B cell (primary cell): ENCODE results near the gene ARHGAP15. TPM values are rescaled to one million over a fixed set of nuclear protein-coding genes. Genes with fewer than 3 reads are reported as not detected.

Source experiments
- ATAC-seq: fragments of 200-7000 bp; cut with Tn5 transposase; one replicate; pipeline ENCODE4 v1.10.0; 2021; ENCODE audit warnings: low read depth, mild to moderate bottlenecking, moderate number of reproducible peaks, moderate library complexity
- CTCF ChIA-PET: fragments of 350-600 bp; sonication (Branson Sonifier 250); formaldehyde crosslinking; loops from one replicate; lab custom pipeline; 2021; ENCODE audit warnings: antibody characterized with exemption, inconsistent platforms; lab: Charles Lee
- POLR2A ChIA-PET: fragments of 350-600 bp; sonication (Branson Sonifier 250); formaldehyde crosslinking; loops from one replicate; lab custom pipeline; 2021; ENCODE audit warnings: antibody characterized with exemption; lab: Charles Lee
- DNase-seq: peaks from one replicate; pipeline ENCODE4 v3.0.0; 2013
- H2AFZ ChIP-seq: 2 replicates; pipeline ENCODE4 v1.6.1; 2012; ENCODE audit warnings: mild to moderate bottlenecking, low read depth, low read length; ENCODE audit not compliant: insufficient read depth, poor library complexity, severe bottlenecking
- H3K27ac ChIP-seq, 2 donors: 1 replicate in 1 of 2; 2 replicates in 1 of 2; pipeline ENCODE4 v1.5.1; 2012 to 2013; ENCODE audit warnings: low read length in 2 of 2, mild to moderate bottlenecking in 2 of 2, moderate library complexity in 1 of 2
- H3K27me3 ChIP-seq, 4 experiments: fragments of 200-600 bp in 1 of 4; sonication (generic) in 1 of 4; replicated peaks in 1 of 4; 1 replicate in 2 of 4; 2 replicates in 2 of 4; pipeline versions ENCODE4 v1.6.1 to v1.7.0; 2013 to 2016; ENCODE audit warnings: low read length in 3 of 4, mild to moderate bottlenecking in 2 of 4, mixed read lengths in 1 of 4, moderate library complexity in 1 of 4; ENCODE audit not compliant: insufficient read depth in 4 of 4, control insufficient read depth in 3 of 4; ENCODE audit errors: control extremely low read depth in 1 of 4
- H3K36me3 ChIP-seq, 2 experiments: replicated peaks in 1 of 2; 1 replicate in 1 of 2; 2 replicates in 1 of 2; pipeline versions ENCODE4 v1.6.1 to v1.7.1; 2013; ENCODE audit warnings: low read length in 1 of 2; ENCODE audit not compliant: insufficient read depth in 2 of 2, control insufficient read depth in 1 of 2; ENCODE audit errors: control extremely low read depth in 1 of 2, extremely low read depth in 1 of 2
- H3K4me1 ChIP-seq, 2 donors: fragments of 200-600 bp in 1 of 2; sonication (generic) in 1 of 2; 1 replicate in 1 of 2; 2 replicates in 1 of 2; pipeline versions ENCODE4 v1.5.1 to v1.6.1; 2013 to 2017; ENCODE audit warnings: low read length in 2 of 2; ENCODE audit not compliant: control insufficient read depth in 2 of 2, insufficient read depth in 2 of 2
- H3K4me2 ChIP-seq: replicated peaks from 2 replicates; pipeline ENCODE3; 2012; ENCODE audit warnings: mild to moderate bottlenecking, low read depth, low read length; ENCODE audit not compliant: poor library complexity, severe bottlenecking
- H3K4me3 ChIP-seq, 5 experiments: fragments of 200-600 bp in 1 of 5; sonication (generic) in 1 of 5; 1 replicate in 3 of 5; 2 replicates in 2 of 5; pipeline versions ENCODE4 v1.5.1 to v1.7.0; 2011 to 2016; ENCODE audit warnings: low read length in 4 of 5, mild to moderate bottlenecking in 4 of 5, low read depth in 2 of 5, control low read depth in 1 of 5, moderate library complexity in 1 of 5; ENCODE audit not compliant: insufficient read depth in 1 of 5; ENCODE audit errors: control extremely low read depth in 1 of 5, extremely low read depth in 1 of 5
- H3K79me2 ChIP-seq: fragments of 200-600 bp; sonication (generic); one replicate; pipeline ENCODE4 v1.6.0; 2016; ENCODE audit warnings: low read length; ENCODE audit not compliant: control insufficient read depth, insufficient read depth
- H3K9ac ChIP-seq: fragments of 200-600 bp; sonication (generic); 2 replicates; pipeline ENCODE4 v1.6.1; 2017; ENCODE audit warnings: mild to moderate bottlenecking, low read length, moderate library complexity
- H3K9me3 ChIP-seq, 3 donors: one replicate each; pipeline versions ENCODE4 v1.6.1 to v1.7.1; 2013; ENCODE audit warnings: low read length in 2 of 3; ENCODE audit not compliant: control insufficient read depth in 2 of 3, insufficient read depth in 1 of 3; ENCODE audit errors: control extremely low read depth in 1 of 3
- H4K20me1 ChIP-seq: 2 replicates; pipeline ENCODE4 v1.6.0; 2012; ENCODE audit warnings: mild to moderate bottlenecking, low read length; ENCODE audit not compliant: insufficient read depth, control insufficient read depth, poor library complexity, severe bottlenecking
- H3K27ac Mint-ChIP-seq: one replicate; pipeline ENCODE4 v1.8.0; 2021; ENCODE audit warnings: mixed read lengths
- H3K27me3 Mint-ChIP-seq: one replicate; pipeline ENCODE4 v1.8.0; 2021; ENCODE audit warnings: mixed read lengths
- H3K4me1 Mint-ChIP-seq: one replicate; pipeline ENCODE4 v1.8.0; 2021; ENCODE audit warnings: mixed read lengths
- H3K4me3 Mint-ChIP-seq: one replicate; pipeline ENCODE4 v1.8.0; 2021; ENCODE audit warnings: mixed read lengths
- H3K9me3 Mint-ChIP-seq: one replicate; pipeline ENCODE4 v1.8.0; 2022; ENCODE audit warnings: mixed read lengths; ENCODE audit not compliant: insufficient read depth
- EZH2 ChIP-seq: IDR thresholded peaks from 2 replicates; pipeline ENCODE4 v1.6.1; 2012; ENCODE audit warnings: borderline replicate concordance, low read depth, mild to moderate bottlenecking, moderate library complexity, low read length; ENCODE audit not compliant: insufficient read depth, poor library complexity, severe bottlenecking
- whole genome bisulfite sequencing: methylation state at CpG from one replicate; pipeline ENCODE4 v1.1.5; 2013; ENCODE audit warnings: missing lambda C conversion rate; ENCODE audit not compliant: insufficient coverage; 5-methylcytosine and 5-hydroxymethylcytosine counted together
- intact Hi-C: fragments of 100-400 bp; cut with micrococcal nuclease; formaldehyde crosslinking; loops from one replicate; pipeline ENCODE4 v1.10.0; 2022
- polyA plus RNA-seq: library from polyadenylated mRNA; depleted of rRNA; stranded (reverse); fragments of >200 nt; gene quantifications from 2 replicates; pipeline ENCODE4 v1.2.3, GENCODE V29; 2012
- total RNA-seq, 2 donors: library from RNA; stranded (reverse); fragments of 120-200 nt in 1 of 2; gene quantifications; 1 replicate in 1 of 2; 2 replicates in 1 of 2; pipeline versions ENCODE4 v1.2.3 to v1.2.4, GENCODE V29; 2013 to 2022
- TF ChIP-seq, protein P1 (sequence below): fragments of 200-600 bp; IDR thresholded peaks from one replicate; pipeline ENCODE4 v1.8.0; 2022; ENCODE audit warnings: antibody characterized with exemption, mild to moderate bottlenecking

The ARHGAP15 gene
- total and polyA plus RNA-seq, 2 donors (not counting 1 experiment from before 2014, with no cell fraction given) = 58.6 to 187 TPM

DNA sequence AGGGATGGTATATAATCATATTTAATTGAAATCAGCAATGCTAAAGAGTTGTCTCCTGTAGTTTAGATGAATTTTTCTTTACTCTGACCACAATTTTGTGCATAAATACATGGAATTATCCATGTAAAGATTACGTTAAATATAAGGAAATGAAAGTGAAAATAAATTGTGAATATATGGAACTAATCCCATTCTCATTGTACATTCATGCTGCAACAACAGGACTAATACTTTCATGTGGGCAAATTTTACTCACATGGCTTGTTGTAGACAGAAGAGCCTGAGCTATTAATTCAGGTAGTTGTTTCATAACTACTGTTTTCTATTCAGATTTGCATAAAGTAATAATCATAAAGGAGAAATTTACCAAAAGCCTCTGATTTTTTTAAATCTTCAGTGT, 357.8 kb downstream of the ARHGAP15 start:
- TF ChIP-seq, protein P1, sequence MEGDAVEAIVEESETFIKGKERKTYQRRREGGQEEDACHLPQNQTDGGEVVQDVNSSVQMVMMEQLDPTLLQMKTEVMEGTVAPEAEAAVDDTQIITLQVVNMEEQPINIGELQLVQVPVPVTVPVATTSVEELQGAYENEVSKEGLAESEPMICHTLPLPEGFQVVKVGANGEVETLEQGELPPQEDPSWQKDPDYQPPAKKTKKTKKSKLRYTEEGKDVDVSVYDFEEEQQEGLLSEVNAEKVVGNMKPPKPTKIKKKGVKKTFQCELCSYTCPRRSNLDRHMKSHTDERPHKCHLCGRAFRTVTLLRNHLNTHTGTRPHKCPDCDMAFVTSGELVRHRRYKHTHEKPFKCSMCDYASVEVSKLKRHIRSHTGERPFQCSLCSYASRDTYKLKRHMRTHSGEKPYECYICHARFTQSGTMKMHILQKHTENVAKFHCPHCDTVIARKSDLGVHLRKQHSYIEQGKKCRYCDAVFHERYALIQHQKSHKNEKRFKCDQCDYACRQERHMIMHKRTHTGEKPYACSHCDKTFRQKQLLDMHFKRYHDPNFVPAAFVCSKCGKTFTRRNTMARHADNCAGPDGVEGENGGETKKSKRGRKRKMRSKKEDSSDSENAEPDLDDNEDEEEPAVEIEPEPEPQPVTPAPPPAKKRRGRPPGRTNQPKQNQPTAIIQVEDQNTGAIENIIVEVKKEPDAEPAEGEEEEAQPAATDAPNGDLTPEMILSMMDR = no peak
- no peak for TF ChIP-seq EZH2
- H3K9me3 ChIP-seq = peaks cover 0 to 1% (median 0%) of the 10 kb centered on the region in 3 donors
- H3K4me2 ChIP-seq = no peak overlapping the region
- no CpG with 5 or more reads among the region's 1 CpG for WGBS
- no peak for ATAC-seq
- intact Hi-C loops = no loop called here
- H3K27ac Mint-ChIP-seq = no peak overlapping the region
- H3K4me3 ChIP-seq = no peak overlapping the region
- DNase-seq = no peak
- H3K4me1 Mint-ChIP-seq = peaks cover 3% of the 10 kb centered on the region
- CTCF ChIA-PET = no interaction called here
- no peak overlapping the region for H3K27ac ChIP-seq
- no peak overlapping the region for H3K4me3 Mint-ChIP-seq
- H3K9ac ChIP-seq = no peak overlapping the region
- H3K4me1 ChIP-seq = no peaks in the 10 kb centered on the region
- no peak overlapping the region for H2AFZ ChIP-seq
- no peaks in the 10 kb centered on the region for H4K20me1 ChIP-seq
- H3K36me3 ChIP-seq = peaks cover 16 to 24% of the 10 kb centered on the region in 2 experiments
- H3K79me2 ChIP-seq = peaks cover 7% of the 10 kb centered on the region
- no peaks in the 10 kb centered on the region for H3K27me3 Mint-ChIP-seq
- H3K27me3 ChIP-seq = no peaks in the 10 kb centered on the region
- H3K9me3 Mint-ChIP-seq = no peaks in the 10 kb centered on the region
- POLR2A ChIA-PET = no interaction called here

DNA sequence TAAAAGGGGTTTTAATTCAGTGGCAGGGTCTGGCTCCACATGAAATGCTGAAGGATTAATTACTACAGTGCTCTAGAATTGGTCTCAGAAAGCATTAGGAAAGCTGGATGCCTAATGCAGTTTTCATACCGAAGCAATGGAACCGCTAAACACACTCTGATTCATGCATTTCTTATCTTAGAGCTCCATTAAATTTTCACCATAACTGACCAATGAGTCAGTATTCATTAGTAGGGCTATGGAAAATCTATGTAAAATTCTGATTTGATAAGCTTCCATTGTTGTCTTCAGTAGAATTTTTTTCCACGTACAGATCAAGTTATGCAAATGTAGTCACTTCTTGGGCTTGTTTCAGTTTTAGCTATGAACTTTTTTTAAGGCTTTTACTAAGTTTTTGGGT, 359.9 kb downstream of the ARHGAP15 start:
- Histone ChIP-seq H3K4me1 (no peaks in the 10 kb centered on the region), H3K9ac (no peak overlapping the region), H3K27me3 (no peaks in the 10 kb centered on the region), H3K79me2 (peaks cover 3% of the 10 kb centered on the region), H3K4me3 (no peak overlapping the region), H4K20me1 (peaks cover 10% of the 10 kb centered on the region), H3K36me3 (peaks cover 18 to 35% of the 10 kb centered on the region in 2 experiments), H3K27ac (no peak overlapping the region), H3K4me2 (no peak overlapping the region), H2AFZ (no peak overlapping the region), H3K9me3 (peaks cover 0 to 1% (median 0%) of the 10 kb centered on the region in 3 donors)
- H3K4me3 Mint-ChIP-seq = no peak overlapping the region
- TF ChIP-seq, protein P1 = no peak
- TF ChIP-seq EZH2 = no peak
- H3K9me3 Mint-ChIP-seq = peaks cover 4% of the 10 kb centered on the region
- ATAC-seq (no peak), DNase-seq (no peak)
- ChIA-PET POLR2A (no interaction called here), CTCF (no interaction called here)
- peaks cover 9% of the 10 kb centered on the region for H3K4me1 Mint-ChIP-seq
- intact Hi-C loops = no loop called here
- H3K27me3 Mint-ChIP-seq = no peaks in the 10 kb centered on the region
- no CpG with 5 or more reads among the region's 3 CpGs for WGBS
- H3K27ac Mint-ChIP-seq = peak overlapping the region; percentile 20
